ENCODE data around the gene R3HCC1L.

R3HCC1L gene

DNA sequence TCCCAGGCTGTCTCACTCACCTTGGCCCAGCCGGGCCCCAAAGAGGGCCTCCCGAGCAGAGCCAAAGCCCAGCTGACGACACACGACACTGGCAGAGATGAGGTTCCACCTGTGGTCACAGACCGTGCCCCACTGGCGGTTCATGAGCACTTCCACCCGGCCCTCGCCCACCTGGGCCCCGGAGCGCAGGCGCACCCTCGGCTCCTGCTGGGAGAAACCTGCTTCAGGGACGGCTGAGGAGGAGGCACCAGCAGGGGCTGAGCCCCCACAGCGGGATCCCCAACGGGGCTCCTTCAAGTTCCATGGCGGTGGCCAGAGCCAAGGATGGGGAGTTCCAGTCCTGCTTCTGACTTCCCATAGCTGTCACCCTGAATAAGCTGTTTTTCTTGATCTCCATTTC lies 123.5 kb downstream of the R3HCC1L start:
- DNase-seq (ENCODE audit: low read depth in 2 of 2, low spot score in 1 of 2): no peak

GRCh38 chr10:98258683-98259454 lies 124.4 kb downstream of the R3HCC1L start:
- DNase-seq (ENCODE audit: low read depth in 2 of 2, low spot score in 1 of 2): no peak

GRCh38 chr10:98259606-98260315 lies 125.3 kb downstream of the R3HCC1L start:
- no peak for DNase-seq (ENCODE audit: low read depth in 2 of 2, low spot score in 1 of 2)

GRCh38 chr10:98260350-98260749 lies 125.9 kb downstream of the R3HCC1L start:
- no peak for DNase-seq (ENCODE audit: low read depth in 2 of 2, low spot score in 1 of 2)

DNA sequence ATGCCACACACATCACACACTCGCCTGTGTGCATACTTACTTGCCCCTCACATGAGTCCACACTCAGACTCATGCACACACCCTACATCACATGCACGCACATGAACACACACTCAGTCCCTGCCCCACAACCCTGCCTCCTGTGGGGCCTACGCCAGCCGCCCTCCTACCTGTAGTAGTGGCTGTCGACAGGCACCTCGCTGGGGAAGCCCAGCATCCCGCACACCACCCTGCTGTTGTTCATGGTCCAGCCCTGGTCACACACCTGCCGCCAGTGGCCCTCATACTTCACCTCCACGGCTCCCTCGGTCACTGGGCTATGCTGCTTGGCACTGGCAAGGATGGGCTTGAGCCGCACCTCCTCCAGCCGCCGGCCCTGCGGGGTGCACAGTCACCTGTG lies 126.3 kb downstream of the R3HCC1L start:
- DNase-seq (ENCODE audit: low read depth in 2 of 2, low spot score in 1 of 2): no peak

DNA sequence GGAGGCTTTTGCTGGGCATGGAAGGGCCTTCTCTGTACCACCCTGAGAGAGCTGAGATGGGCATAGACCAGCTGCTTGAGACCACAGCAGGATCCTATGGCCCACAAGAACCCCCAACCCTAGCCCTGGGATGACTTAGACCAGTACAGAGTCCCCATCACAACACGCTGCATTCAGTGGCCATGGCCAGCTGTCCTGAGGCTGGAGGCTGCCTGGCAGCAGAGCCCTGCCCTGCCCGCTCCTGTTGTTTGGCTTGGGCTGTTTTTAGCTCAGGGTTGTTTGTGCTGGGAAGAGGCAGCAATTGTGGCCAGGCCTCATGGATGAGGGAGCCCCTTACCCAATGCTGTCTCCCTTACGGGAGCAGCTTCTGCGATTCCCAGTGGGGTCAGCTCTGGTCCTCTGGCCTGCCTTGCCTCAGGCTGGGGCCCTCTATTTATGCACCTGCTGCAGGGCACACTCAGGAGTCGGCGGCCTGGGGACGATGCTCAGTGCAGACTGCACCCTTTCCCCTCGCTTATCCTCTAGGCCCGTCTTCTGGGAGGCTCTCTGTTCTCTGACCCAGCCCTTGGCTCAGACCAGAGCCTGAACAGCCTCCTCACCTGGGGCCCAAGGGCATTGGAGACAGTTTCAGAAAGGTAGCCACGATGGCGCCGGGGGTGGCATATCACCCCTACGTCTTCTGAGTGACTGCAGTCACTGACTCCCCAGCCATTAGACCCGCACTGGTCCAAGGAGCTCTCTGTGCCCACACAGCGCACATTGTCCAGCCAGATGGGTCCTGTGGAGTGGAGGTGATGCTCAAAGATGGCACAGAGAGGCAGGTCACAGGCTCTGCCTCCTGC lies 127.2 kb downstream of the R3HCC1L start:
- DNase-seq (ENCODE audit: low read depth in 2 of 2, low spot score in 1 of 2): no peak

DNA sequence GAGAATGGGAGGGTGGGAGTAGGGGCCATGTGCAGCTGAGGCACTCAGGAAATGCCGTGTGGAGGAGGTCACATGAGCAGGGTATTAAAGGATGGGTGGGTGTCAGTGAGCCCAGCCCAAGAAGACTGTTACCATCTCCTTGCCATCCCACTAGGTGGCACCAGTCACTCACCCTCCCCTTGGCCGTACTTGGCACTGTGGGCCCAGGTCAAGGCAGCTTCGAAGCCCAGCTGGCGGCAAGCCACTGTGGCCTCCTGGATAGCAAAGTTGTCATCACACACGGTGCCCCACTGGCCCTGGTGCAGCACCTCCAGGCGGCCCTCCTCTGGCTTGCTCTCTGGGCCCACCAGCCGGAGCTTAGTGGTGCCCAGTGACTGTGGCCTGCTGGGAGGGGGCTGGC lies 128.1 kb downstream of the R3HCC1L start:
- no peak for DNase-seq (ENCODE audit: low read depth in 2 of 2, low spot score in 1 of 2)

DNA sequence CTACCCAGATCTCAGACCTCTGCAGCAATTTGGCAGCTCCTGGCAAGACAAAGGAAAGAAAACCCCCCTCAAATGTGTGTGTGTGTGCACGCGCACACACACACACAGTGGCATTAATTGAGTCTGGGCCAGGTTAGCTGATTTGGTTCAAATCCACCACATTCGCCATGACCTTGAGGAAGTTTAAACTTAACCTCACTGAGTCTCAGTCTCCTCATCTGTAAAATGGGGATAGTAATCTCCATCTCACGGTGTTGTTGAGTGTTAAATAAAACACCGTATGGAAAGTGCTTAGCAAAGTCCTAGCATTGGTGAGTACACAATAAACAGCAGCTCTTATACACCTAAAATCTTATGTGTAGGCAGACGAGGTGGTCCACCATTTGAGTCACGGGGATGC lies 128.6 kb downstream of the R3HCC1L start:
- no peak for DNase-seq (ENCODE audit: low read depth in 2 of 2, low spot score in 1 of 2)

DNA sequence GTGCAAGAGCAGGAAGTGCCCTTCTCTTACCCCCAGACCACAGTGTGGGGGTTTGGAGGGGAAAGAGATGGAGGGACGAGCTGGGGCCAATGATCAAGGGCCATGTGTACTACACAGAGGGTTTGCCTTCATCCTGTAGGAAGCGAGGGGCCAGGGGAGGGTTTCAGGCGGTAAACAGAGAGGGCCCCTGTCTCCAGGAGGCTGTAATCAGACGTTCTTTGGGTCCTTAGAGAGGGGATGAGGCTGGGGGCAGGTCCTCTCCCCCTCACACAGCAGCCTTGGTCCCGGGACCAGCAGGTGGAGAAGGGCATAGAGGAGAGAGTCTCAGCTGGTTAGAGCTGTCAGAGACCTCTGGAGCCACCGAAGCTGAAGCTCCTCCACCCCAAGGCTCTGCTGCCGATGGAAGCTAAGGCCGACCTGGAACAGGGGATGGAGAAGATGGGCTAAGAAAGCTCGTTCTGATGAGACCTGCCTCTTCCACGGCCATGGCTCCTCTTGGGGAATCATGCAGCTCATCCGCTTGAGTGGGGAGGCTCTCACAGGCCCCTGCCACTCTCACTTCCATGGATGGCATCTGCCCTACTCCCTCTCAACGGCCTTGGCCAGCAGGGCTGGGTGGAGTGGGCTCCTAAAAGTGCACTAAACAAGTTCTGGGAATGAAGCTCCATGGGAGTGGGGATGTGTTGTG lies 130.1 kb downstream of the R3HCC1L start:
- DNase-seq (ENCODE audit: low read depth in 2 of 2, low spot score in 1 of 2): no peak

DNA sequence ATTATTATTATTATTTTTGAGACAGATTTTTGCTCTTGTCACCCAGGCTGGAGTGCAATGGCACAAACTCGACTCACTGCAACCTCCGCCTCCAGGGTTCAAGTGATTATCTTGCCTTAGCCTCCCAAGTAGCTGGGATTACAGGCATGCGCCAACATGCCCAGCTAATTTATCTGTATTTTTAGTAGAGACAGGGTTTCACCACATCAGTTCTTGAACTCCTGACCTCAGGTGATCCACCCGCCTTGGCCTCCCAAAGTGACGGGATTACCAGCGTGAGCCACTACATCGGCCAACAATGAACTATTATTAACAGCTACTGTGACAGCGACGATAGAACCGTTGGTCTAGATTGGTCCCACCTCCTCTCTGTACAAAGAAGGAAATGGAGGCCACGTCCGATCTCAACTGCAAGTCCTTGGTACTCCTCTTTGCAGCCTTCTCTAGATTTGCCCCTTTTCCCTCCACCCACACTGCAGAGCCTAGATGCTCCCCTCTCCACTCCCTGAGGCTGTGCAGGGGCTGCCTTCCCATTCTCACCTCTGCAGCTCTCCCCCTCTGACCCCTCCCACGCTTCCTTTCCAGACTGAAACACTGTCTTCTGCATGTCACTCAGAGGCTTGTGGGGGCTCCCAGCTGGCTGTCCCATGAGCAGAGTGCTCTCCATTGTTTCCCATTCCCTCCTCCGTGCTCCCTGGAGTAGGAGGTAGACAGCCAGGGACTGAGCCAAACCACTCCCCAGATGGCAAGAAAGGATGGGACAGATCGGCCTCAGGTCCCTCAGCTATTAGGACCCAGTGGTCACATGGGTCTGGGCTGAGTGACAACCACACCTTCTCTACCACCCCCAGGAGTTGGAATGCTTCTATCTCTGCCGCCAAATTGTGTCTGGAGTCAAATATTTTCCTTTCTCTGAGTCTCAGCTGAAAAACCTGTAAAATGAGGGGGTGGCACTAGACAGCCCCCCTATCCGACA lies 131.2 kb downstream of the R3HCC1L start:
- DNase-seq (ENCODE audit: low read depth in 2 of 2, low spot score in 1 of 2): no peak

DNA sequence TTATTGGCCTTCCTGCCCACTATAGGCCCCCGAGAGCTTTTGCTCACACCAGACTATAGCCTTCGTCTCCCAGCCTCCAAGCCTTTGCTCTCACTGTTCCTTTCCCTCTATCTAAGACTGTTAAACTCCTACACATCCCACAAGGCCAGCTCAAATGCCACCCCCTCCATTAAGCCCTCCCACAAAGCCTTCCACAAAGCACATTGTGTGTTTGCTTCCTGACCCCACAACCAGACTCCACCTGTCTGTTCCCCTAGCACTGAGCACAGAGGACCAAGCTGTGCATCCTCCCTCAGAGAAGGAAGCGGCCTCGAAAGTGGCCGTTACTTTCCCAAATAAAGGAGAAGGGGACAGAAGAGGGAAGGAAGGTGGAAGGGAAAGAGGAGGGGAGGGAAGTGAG lies 132.2 kb downstream of the R3HCC1L start:
- DNase-seq (ENCODE audit: low read depth in 2 of 2, low spot score in 1 of 2): no peak

- no peak for DNase-seq (ENCODE audit: low read depth in 2 of 2, low spot score in 1 of 2)
Observed at GRCh38 chr10:98267069-98267893, 132.8 kb downstream of the R3HCC1L start.

DNA sequence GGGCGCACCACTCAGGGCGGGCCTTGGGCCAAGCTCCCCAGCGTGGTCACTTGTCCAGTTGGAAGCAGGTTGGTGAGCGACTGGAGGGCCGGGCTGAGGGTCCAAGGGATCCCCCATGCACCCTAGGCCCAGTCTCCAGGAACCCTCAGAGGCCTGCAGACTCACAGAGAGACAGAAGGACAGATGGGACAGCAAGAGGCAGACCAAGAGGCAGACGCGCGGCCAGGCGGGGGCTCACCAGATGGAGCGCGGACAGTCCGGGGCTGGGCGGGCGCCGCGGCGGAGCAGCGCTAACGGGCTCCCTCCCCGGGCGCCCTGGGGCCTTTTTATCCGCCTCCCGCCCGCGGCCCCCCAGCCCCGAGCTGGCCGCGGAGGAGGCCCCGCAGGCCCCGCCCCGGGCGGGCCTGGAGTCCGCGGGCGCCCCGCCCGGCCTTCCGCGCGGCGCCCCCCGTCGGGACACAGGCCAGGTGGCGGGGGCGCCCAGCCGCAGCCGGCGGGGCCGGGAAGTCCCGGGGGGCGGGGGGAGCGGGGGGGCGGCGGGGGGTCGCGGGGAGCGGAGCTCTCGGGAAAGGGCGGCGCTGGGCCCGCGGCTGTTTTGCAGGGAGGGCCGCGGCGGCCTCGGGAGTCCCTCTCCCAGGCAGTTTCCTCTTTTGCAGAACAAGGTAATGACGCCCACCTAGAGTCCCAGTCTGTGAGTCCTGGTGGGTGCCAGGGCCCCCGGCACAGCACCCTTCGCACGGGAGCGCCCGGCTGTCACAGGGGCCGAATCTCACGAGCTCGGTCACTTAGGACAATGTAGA lies 133.6 kb downstream of the R3HCC1L start, which contains the start of gene LOXL4:
TSS of gene LOXL4 (minus strand) at position 301 of the 800 bp plus-strand sequence. CDS start 5,175 bp downstream, outside the sequence.
- DNase-seq (ENCODE audit: low read depth in 2 of 2, low spot score in 1 of 2): no peak

DNA sequence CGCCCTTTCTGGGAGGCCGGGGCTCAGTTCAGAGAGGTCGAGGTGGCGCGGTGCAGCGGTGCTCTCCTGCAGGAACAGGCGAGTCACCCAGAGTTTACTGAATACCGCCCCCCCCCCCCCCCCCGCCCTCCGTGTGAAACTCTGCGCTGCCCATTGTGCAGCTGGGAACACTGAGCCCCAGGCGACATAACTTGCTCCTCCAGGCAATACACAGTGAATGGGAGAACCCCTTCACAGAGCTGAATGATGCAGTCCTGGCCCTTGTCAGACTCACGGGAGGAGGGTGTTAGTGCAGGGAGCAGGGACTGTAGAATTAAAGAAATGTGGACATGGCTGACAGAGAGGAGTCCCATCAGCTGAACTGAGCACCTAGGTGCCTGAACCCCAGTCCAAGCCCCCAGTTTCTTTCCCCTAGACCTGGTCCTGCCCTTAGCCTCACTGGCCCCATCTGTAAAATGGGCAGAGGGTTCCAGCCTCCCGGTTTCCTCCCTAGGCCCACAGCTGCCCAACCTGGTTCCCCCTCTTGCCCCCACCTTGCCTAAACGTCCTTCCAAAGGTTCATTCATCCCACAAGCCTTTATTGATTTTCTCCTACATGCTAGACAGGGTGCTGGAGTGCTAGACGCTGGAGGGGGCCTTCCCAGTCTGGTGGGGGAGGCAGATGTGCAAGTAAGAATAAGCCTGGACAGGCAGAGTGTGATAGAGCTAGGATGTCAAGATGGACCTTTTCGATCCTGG lies 134.4 kb downstream of the R3HCC1L start:
- DNase-seq (ENCODE audit: low read depth in 2 of 2, low spot score in 1 of 2): no peak

DNA sequence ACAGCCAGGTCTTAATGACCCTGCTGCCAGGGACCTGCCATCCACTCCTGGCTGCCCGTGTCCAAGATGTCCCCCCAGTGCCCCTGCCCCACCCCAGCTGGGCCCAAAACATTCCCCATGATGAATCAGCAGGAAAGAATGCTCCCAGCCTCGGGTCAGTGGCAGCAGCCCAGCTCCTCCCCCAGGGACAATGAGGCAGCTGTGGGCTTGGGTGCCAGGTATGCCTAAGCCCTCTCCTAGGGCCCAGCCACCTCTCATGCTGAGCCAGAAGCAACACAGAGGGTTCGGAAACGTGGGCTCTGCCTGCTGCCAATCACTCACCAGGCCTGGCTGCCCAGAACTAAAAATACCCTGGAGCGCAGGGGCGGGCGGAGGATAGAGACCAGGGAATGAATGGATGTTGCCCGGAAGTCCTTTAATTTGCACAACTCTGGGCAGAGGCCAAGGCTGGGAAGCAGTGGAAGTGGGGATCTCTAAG lies 135.0 kb downstream of the R3HCC1L start:
- DNase-seq (ENCODE audit: low read depth in 2 of 2, low spot score in 1 of 2): no peak

GRCh38 chr10:98270073-98270740 lies 135.8 kb downstream of the R3HCC1L start:
- no peak for DNase-seq (ENCODE audit: low read depth in 2 of 2, low spot score in 1 of 2)

GRCh38 chr10:98270786-98271185 lies 136.3 kb downstream of the R3HCC1L start:
- DNase-seq (ENCODE audit: low read depth in 2 of 2, low spot score in 1 of 2): no peak
